Mesenchymal stem cell (in vitro differentiated cells and primary cell): ENCODE data around the gene CTRL.

Experiments used
- DNase-seq: peaks from one replicate; pipeline ENCODE4 v3.0.0-alpha.2; 2013
- H2AFZ ChIP-seq: one replicate; pipeline ENCODE4 v1.6.1; 2013; ENCODE audit warnings: low read depth, mild to moderate bottlenecking, control low read depth, inconsistent platforms, low read length, moderate library complexity
- H2AK5ac ChIP-seq: 2 replicates; pipeline ENCODE4 v1.6.1; 2013; ENCODE audit warnings: low read length, moderate library complexity, mild to moderate bottlenecking, inconsistent platforms; ENCODE audit not compliant: severe bottlenecking
- H2BK120ac ChIP-seq: one replicate; pipeline ENCODE4 v1.6.1; 2013; ENCODE audit warnings: low read depth, mild to moderate bottlenecking, inconsistent platforms, low read length, moderate library complexity
- H2BK12ac ChIP-seq, 2 experiments: one replicate each; pipeline ENCODE4 v1.6.1; 2013; ENCODE audit warnings: inconsistent platforms in 2 of 2, low read length in 2 of 2, mild to moderate bottlenecking in 2 of 2, moderate library complexity in 2 of 2, control low read depth in 1 of 2
- H2BK15ac ChIP-seq: one replicate; pipeline ENCODE4 v1.6.1; 2013; ENCODE audit warnings: mild to moderate bottlenecking, low read depth, inconsistent platforms; ENCODE audit not compliant: poor library complexity, severe bottlenecking
- H2BK5ac ChIP-seq: 2 replicates; pipeline ENCODE4 v1.6.1; 2013; ENCODE audit warnings: low read depth, mild to moderate bottlenecking, low read length, control low read depth, inconsistent platforms; ENCODE audit not compliant: poor library complexity, severe bottlenecking
- H3K14ac ChIP-seq, 2 experiments: one replicate each; pipeline ENCODE4 v1.6.1; 2013; ENCODE audit warnings: inconsistent platforms in 2 of 2, low read length in 2 of 2, control low read depth in 1 of 2, mild to moderate bottlenecking in 1 of 2, moderate library complexity in 1 of 2
- H3K18ac ChIP-seq, 2 experiments: one replicate each; pipeline ENCODE4 v1.6.1; 2013; ENCODE audit warnings: inconsistent platforms in 2 of 2, low read length in 2 of 2, control low read depth in 1 of 2, low read depth in 1 of 2, mild to moderate bottlenecking in 1 of 2
- H3K23ac ChIP-seq, 2 experiments: one replicate each; pipeline ENCODE4 v1.6.1; 2013; ENCODE audit warnings: inconsistent platforms in 2 of 2, low read length in 2 of 2, mild to moderate bottlenecking in 2 of 2, moderate library complexity in 2 of 2, control low read depth in 1 of 2
- H3K27ac ChIP-seq: 2 replicates; pipeline ENCODE4 v1.5.1; 2013; ENCODE audit warnings: mild to moderate bottlenecking, moderate library complexity, low read length, control low read depth, inconsistent platforms; ENCODE audit not compliant: poor library complexity, severe bottlenecking
- H3K27me3 ChIP-seq, 2 experiments: 2 replicates each; pipeline versions ENCODE4 v1.6.1 to v1.7.0; 2013; ENCODE audit warnings: low read length in 2 of 2, mild to moderate bottlenecking in 2 of 2, moderate library complexity in 2 of 2, control low read depth in 1 of 2, inconsistent platforms in 1 of 2; ENCODE audit not compliant: control insufficient read depth in 1 of 2, insufficient read depth in 1 of 2
- H3K36me3 ChIP-seq, 2 experiments: 2 replicates each; pipeline versions ENCODE4 v1.6.1 to v1.7.0; 2013; ENCODE audit warnings: low read length in 2 of 2, control low read depth in 1 of 2, inconsistent platforms in 1 of 2, low read depth in 1 of 2, mild to moderate bottlenecking in 1 of 2; ENCODE audit not compliant: insufficient read depth in 2 of 2, control insufficient read depth in 1 of 2
- H3K4ac ChIP-seq, 2 experiments: one replicate each; pipeline ENCODE4 v1.6.1; 2013; ENCODE audit warnings: inconsistent platforms in 2 of 2, low read length in 2 of 2, mild to moderate bottlenecking in 2 of 2, moderate library complexity in 2 of 2, control low read depth in 1 of 2, low read depth in 1 of 2
- H3K4me1 ChIP-seq: 2 replicates; pipeline ENCODE4 v1.6.1; 2013; ENCODE audit warnings: low read depth, low read length, control low read depth; ENCODE audit not compliant: control insufficient read depth, insufficient read depth
- H3K4me2 ChIP-seq: 2 replicates; pipeline ENCODE4 v1.6.1; 2013; ENCODE audit warnings: low read length, mild to moderate bottlenecking, inconsistent platforms; ENCODE audit not compliant: poor library complexity, severe bottlenecking
- H3K4me3 ChIP-seq, 2 experiments: 2 replicates each; pipeline versions ENCODE4 v1.5.1 to v1.7.0; 2013; ENCODE audit warnings: low read length in 2 of 2, mild to moderate bottlenecking in 2 of 2, control low read depth in 1 of 2, low read depth in 1 of 2; ENCODE audit not compliant: insufficient read depth in 1 of 2
- H3K79me1 ChIP-seq: replicated peaks from 2 replicates; pipeline ENCODE4 v1.6.1; 2013; ENCODE audit warnings: mild to moderate bottlenecking, control low read depth, low read length, inconsistent platforms; ENCODE audit not compliant: poor library complexity, severe bottlenecking
- H3K9ac ChIP-seq: 2 replicates; pipeline ENCODE4 v1.7.0; 2013; ENCODE audit warnings: mild to moderate bottlenecking, low read length, moderate library complexity
- H3K9me3 ChIP-seq: 2 replicates; pipeline ENCODE4 v1.7.0; 2013; ENCODE audit warnings: mild to moderate bottlenecking, low read length; ENCODE audit not compliant: control insufficient read depth
- H4K8ac ChIP-seq: one replicate; pipeline ENCODE4 v1.6.1; 2013; ENCODE audit warnings: inconsistent platforms, mild to moderate bottlenecking, low read length, moderate library complexity
- H4K91ac ChIP-seq: one replicate; pipeline ENCODE4 v1.6.1; 2013; ENCODE audit warnings: mild to moderate bottlenecking, low read length, inconsistent platforms
- WGBS: methylation state at CpG from one replicate; pipeline ENCODE4 v1.1.7; 2013; ENCODE audit warnings: mixed read lengths; 5-methylcytosine and 5-hydroxymethylcytosine counted together

Gene CTRL

DNA sequence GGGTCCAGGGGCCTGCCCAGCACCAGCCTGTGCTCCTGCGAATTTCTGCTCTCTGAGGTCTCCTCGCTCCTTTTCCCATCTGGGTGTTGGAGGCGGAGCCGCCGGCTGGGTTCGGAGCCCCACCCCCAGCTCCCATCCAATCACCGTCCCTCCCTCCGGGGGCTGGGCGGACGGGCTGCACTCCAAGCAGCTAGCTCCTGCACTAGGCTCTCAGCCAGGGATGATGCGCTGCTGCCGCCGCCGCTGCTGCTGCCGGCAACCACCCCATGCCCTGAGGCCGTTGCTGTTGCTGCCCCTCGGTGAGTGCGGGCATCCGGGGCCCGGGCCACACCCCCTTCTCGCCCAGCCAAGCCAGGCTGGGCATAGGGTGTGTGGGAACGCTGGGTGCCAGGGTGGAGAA, 47.0 kb downstream of the CTRL start, which contains the start of gene NRN1L:
NRN1L (plus strand) TSS at position 202 of the 400 bp plus-strand sequence; CDS start at position 221, 19 bp downstream.
- H3K9ac ChIP-seq, result peak within 1 kb of the TSS; percentile 56
- no peaks in the 10 kb centered on the region for H3K9me3 ChIP-seq
- peak within 1 kb of the TSS in 1 of 2 experiments; percentile 20 for H3K4me3 ChIP-seq
- no peak within 1 kb of the TSS for H3K4me2 ChIP-seq
- no peak within 1 kb of the TSS for H2BK120ac ChIP-seq
- H2AK5ac ChIP-seq, result no peak within 1 kb of the TSS
- H2BK12ac ChIP-seq, result no peak within 1 kb of the TSS
- no peak within 1 kb of the TSS for H4K8ac ChIP-seq
- no peak within 1 kb of the TSS for H2AFZ ChIP-seq
- peaks cover 48 to 80% of the 10 kb centered on the region in 2 experiments for H3K36me3 ChIP-seq
- H3K4ac ChIP-seq, result no peak within 1 kb of the TSS
- peak; percentile 86 for DNase-seq
- peaks cover 9% of the 10 kb centered on the region for H3K4me1 ChIP-seq
- no peaks in the 10 kb centered on the region for H3K27me3 ChIP-seq
- no peak within 1 kb of the TSS for H3K14ac ChIP-seq
- H3K27ac ChIP-seq, result no peak within 1 kb of the TSS
- no peak within 1 kb of the TSS for H2BK15ac ChIP-seq
- 32% methylated on average over 22 of the region's 22 CpGs for WGBS
- H3K79me1 ChIP-seq, result peaks cover 16% of the 10 kb centered on the region
- no peak within 1 kb of the TSS for H3K18ac ChIP-seq
- no peak within 1 kb of the TSS for H4K91ac ChIP-seq
- no peak within 1 kb of the TSS for H2BK5ac ChIP-seq
- H3K23ac ChIP-seq, result no peak within 1 kb of the TSS

DNA sequence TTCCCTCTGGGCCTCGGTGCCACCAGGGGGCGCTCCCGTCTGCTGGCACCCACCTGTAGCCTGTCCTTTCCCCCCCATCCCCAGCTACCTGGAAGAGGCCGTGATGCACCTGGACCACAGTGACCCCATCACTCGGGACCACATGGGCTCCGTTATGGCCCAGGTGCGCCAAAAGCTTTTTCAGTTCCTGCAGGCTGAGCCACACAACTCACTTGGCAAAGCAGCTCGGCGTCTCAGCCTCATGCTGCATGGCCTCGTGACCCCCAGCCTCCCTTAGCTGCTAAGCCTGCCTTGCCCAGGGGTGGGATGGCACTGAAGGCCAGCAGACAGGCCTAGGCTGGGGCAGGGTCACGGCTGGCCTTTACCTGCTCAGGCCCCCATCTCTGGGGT, 47.8 kb downstream of the CTRL start:
- no peak overlapping the region for H3K23ac ChIP-seq

DNA sequence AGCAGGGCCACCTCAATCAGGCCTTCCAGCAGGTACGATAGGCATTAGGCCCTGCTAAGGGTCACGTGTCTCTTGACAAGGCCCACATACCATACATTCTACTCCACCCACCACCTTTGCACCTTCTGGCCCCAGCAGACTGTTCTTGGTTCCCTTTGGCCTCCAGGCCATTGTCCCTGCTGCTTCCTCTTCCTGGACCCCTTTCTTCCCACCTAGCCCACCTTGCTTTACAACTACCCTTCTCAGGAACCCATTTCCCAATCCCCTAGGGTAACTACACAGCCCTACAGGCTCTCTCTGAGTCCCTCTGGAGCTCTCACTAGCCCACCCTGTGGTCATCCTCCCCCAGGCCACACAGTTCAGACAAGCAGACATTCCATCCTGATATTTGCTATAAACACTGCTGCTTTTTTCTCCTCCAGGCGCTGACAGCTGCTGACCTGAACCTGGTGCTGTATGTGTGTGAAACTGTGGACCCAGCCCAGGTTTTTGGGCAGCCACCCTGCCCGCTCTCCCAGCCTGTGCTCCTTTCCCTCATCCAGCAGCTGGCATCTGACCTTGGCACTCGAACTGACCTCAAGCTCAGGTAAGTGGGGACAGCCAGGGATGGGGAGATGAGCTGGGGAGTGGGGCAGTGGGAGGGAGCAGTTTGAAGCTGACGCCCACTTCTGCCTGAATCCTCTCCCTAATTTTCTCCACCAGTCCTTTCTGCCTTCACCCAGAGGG, 48.4 kb downstream of the CTRL start:
- H2BK12ac ChIP-seq, result no peak overlapping the region
- H3K4ac ChIP-seq, result no peak overlapping the region
- H3K9me3 ChIP-seq, result no peaks in the 10 kb centered on the region
- H4K8ac ChIP-seq, result no peak overlapping the region
- no peak overlapping the region for H3K14ac ChIP-seq
- no peak overlapping the region for H2AFZ ChIP-seq
- no peak overlapping the region for H2AK5ac ChIP-seq
- no peak overlapping the region for H3K18ac ChIP-seq
- DNase-seq, result peak; percentile 55
- peaks cover 9% of the 10 kb centered on the region for H3K4me1 ChIP-seq
- H3K79me1 ChIP-seq, result peaks cover 23% of the 10 kb centered on the region
- no peak overlapping the region for H3K23ac ChIP-seq
- no peak overlapping the region for H2BK5ac ChIP-seq
- no peak overlapping the region for H2BK15ac ChIP-seq
- no peak overlapping the region for H3K4me2 ChIP-seq
- H3K27me3 ChIP-seq, result no peaks in the 10 kb centered on the region
- H3K4me3 ChIP-seq, result no peak overlapping the region
- H2BK120ac ChIP-seq, result no peak overlapping the region
- H3K27ac ChIP-seq, result no peak overlapping the region
- WGBS, result 93% methylated on average over 5 of the region's 6 CpGs
- peaks cover 62 to 91% of the 10 kb centered on the region in 2 experiments for H3K36me3 ChIP-seq
- H3K9ac ChIP-seq, result no peak overlapping the region
- no peak overlapping the region for H4K91ac ChIP-seq

More for the DNA sequence above, 47.8 kb downstream of the CTRL start:
- Histone ChIP-seq H3K4me2 (no peak overlapping the region), H4K91ac (no peak overlapping the region), H2AK5ac (no peak overlapping the region), H3K18ac (no peak overlapping the region), H2AFZ (no peak overlapping the region), H3K36me3 (peaks cover 56 to 89% of the 10 kb centered on the region in 2 experiments), H3K9me3 (no peaks in the 10 kb centered on the region), H3K27me3 (no peaks in the 10 kb centered on the region), H3K79me1 (peaks cover 20% of the 10 kb centered on the region), H2BK120ac (no peak overlapping the region), H3K9ac (no peak overlapping the region), H2BK12ac (no peak overlapping the region), H2BK5ac (no peak overlapping the region), H3K4ac (no peak overlapping the region), H3K4me3 (peak overlapping the region in 1 of 2 experiments; percentile 20), H3K14ac (no peak overlapping the region), H3K27ac (no peak overlapping the region), H3K4me1 (peaks cover 9% of the 10 kb centered on the region), H2BK15ac (no peak overlapping the region), H4K8ac (no peak overlapping the region)
- DNase-seq, result no peak
- WGBS, result 60% methylated on average over 11 of the region's 11 CpGs

DNA sequence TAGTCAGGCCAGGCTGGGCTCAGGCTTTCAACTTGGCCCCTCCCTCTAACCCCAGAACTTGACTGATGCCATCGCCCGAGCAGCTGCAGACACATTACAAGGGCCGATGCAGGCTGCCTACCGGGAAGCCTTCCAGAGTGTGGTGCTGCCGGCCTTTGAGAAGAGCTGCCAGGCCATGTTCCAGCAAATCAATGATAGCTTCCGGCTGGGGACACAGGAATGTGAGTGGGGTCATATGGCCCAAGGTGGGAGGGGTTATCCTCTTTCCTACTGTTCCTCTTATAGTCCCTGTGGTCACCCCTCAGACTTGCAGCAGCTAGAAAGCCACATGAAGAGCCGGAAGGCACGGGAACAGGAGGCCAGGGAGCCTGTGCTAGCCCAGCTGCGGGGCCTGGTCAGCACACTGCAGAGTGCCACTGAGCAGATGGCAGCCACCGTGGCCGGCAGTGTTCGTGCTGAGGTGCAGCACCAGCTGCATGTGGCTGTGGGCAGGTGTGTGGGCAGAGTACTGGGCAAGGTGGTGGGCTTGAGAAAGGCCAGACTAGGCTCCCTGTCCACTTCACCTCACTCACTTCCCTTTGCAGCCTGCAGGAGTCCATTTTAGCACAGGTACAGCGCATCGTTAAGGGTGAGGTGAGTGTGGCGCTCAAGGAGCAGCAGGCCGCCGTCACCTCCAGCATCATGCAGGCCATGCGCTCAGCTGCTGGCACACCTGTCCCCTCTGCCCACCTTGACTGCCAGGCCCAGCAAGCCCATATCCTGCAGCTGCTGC, 49.1 kb downstream of the CTRL start:
- Histone ChIP-seq H3K9ac (no peak overlapping the region), H2AK5ac (no peak overlapping the region), H2BK12ac (no peak overlapping the region), H3K9me3 (no peaks in the 10 kb centered on the region), H3K79me1 (peaks cover 30% of the 10 kb centered on the region), H4K8ac (no peak overlapping the region), H3K4me1 (peaks cover 9% of the 10 kb centered on the region), H3K4ac (no peak overlapping the region), H3K4me3 (no peak overlapping the region), H3K23ac (no peak overlapping the region), H3K18ac (no peak overlapping the region), H3K27me3 (no peaks in the 10 kb centered on the region), H2BK120ac (no peak overlapping the region), H3K36me3 (peaks cover 69 to 95% of the 10 kb centered on the region in 2 experiments), H2BK5ac (no peak overlapping the region), H2AFZ (no peak overlapping the region), H2BK15ac (no peak overlapping the region), H4K91ac (no peak overlapping the region), H3K4me2 (no peak overlapping the region), H3K14ac (no peak overlapping the region), H3K27ac (no peak overlapping the region)
- DNase-seq, result no peak
- WGBS, result 90% methylated on average over 18 of the region's 18 CpGs
